ENCODE results near the gene EIF2AK3.
A peak's percentile ranks its signal among the peaks of the same experiment; 100 is the strongest.

DNA sequence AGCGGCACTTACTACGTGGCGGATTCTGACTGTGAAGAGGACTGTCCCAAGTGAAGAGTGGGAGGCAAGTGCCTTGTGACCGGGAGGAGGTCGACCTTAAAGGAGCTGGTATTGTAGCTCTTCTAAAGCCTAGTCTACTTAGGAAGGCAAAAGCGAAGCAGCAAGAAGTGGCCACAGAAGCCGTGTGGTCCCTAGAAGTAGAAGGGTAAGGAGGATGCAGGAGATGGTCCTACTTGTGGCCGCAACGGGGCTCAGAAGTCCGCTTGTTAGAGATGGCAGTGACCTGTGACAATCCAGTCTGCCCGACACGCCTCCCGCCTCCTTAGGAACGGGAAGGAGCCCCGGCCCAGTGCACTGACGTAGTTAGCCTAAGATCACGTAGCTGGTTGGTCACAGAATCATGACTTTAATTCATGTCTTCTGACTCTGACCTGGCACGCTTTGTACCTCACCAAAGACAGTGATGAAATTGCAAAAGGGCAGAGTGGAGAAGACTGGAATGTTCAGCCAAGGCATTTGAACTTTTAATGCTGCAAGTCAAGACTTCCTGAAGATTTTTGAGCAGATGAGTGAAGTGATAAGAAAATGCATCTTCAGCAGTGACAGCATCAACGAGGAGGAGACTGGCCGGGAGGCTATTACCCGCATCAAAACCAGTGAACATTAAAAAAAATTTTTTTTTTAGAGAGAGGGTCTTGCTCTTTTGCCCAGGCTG is 749 bp upstream of the EIF2AK3 start:
- peak in 3 of 4 donors; percentile 85 to 91 (median 91) for TF ChIP-seq EP300 (IDR thresholded peaks at IDR 0.05)
- TF ChIP-seq, protein P1, sequence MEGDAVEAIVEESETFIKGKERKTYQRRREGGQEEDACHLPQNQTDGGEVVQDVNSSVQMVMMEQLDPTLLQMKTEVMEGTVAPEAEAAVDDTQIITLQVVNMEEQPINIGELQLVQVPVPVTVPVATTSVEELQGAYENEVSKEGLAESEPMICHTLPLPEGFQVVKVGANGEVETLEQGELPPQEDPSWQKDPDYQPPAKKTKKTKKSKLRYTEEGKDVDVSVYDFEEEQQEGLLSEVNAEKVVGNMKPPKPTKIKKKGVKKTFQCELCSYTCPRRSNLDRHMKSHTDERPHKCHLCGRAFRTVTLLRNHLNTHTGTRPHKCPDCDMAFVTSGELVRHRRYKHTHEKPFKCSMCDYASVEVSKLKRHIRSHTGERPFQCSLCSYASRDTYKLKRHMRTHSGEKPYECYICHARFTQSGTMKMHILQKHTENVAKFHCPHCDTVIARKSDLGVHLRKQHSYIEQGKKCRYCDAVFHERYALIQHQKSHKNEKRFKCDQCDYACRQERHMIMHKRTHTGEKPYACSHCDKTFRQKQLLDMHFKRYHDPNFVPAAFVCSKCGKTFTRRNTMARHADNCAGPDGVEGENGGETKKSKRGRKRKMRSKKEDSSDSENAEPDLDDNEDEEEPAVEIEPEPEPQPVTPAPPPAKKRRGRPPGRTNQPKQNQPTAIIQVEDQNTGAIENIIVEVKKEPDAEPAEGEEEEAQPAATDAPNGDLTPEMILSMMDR (IDR thresholded peaks at IDR 0.05), result no peak

All from sigmoid colon (tissue), 4 donors.